GM12878 (cell line): ENCODE results near the gene RPL38. TPM values are rescaled to one million over a fixed set of nuclear protein-coding genes. Genes with fewer than 3 reads are reported as not detected.

Source experiments
- ATAC-seq: fragments of 200-7000 bp; cut with Tn5 transposase; 3 replicates; pipeline ENCODE4 v1.9.1; 2020; ENCODE audit warnings: mild to moderate bottlenecking, moderate library complexity
- BruUV-seq: library from RNA; stranded (reverse); fragments of 400-500 nt; replicated peaks from 2 replicates; lab custom pipeline; 2021; lab: Mats Ljungman, UMichigan
- CTCF ChIA-PET: fragments of 300-600 bp; sonication (Branson Sonifier 250); formaldehyde crosslinking; extraction: SDS; loops from one replicate; lab custom pipeline; 2021; ENCODE audit warnings: inconsistent platforms; lab: Yijun Ruan, JAX
- POLR2A ChIA-PET: fragments of 350-600 bp; formaldehyde crosslinking; extraction: SDS; loops from one replicate; lab custom pipeline; 2021; ENCODE audit warnings: inconsistent platforms; lab: Charles Lee
- RAD21 ChIA-PET: fragments of 300-600 bp; sonication (Branson Sonifier 250); formaldehyde crosslinking; loops from one replicate; lab custom pipeline; 2023; ENCODE audit warnings: antibody characterized with exemption; ENCODE audit not compliant: unreplicated experiment; lab: Charles Lee
- SMC1A ChIA-PET: fragments of 300-600 bp; sonication (Branson Sonifier 250); formaldehyde crosslinking; loops from one replicate; lab custom pipeline; 2023; ENCODE audit not compliant: unreplicated experiment, uncharacterized antibody; lab: Charles Lee
- DNase-seq: peaks from one replicate; pipeline ENCODE4 v3.0.0-alpha.2; 2011; ENCODE audit warnings: low read depth, low spot score
- FAIRE-seq: peaks from 3 replicates; lab custom pipeline; 2011; peaks lifted over from hg19 to GRCh38; lab: Jason Lieb, UNC
- H2AFZ ChIP-seq: 2 replicates; pipeline ENCODE4 v1.6.0; 2011; ENCODE audit warnings: low read depth, low read length, control low read depth; ENCODE audit not compliant: control insufficient read depth
- H3K27ac ChIP-seq: 2 replicates; pipeline ENCODE4 v1.5.1; 2011; ENCODE audit warnings: control low read depth; ENCODE audit not compliant: control insufficient read depth, insufficient read depth
- H3K27me3 ChIP-seq, 2 experiments: replicated peaks in 1 of 2; 2 replicates each; pipeline versions ENCODE4 v1.6.0 to v1.6.1; 2011; ENCODE audit warnings: low read length in 1 of 2; ENCODE audit not compliant: control insufficient read depth in 2 of 2, insufficient read depth in 2 of 2
- H3K36me3 ChIP-seq, 2 experiments: 2 replicates each; pipeline ENCODE4 v1.5.1; 2011; ENCODE audit warnings: low read length in 1 of 2; ENCODE audit not compliant: control insufficient read depth in 2 of 2, insufficient read depth in 2 of 2
- H3K4me1 ChIP-seq: 2 replicates; pipeline ENCODE4 v1.6.1; 2011; ENCODE audit warnings: mild to moderate bottlenecking, low read length, moderate library complexity, mixed read lengths; ENCODE audit not compliant: control insufficient read depth, insufficient read depth
- H3K4me2 ChIP-seq: 2 replicates; pipeline ENCODE4 v1.6.0; 2011; ENCODE audit warnings: control low read depth; ENCODE audit not compliant: control insufficient read depth, insufficient read depth
- H3K4me3 ChIP-seq: fragments of 200-600 bp; sonication (generic); 2 replicates; pipeline ENCODE4 v1.5.1; 2016
- H3K79me2 ChIP-seq: 2 replicates; pipeline ENCODE4 v1.6.0; 2011; ENCODE audit warnings: low read length; ENCODE audit not compliant: control insufficient read depth, insufficient read depth
- H3K9ac ChIP-seq: 2 replicates; pipeline ENCODE4 v1.8.0; 2011; ENCODE audit warnings: low read length, control low read depth, mixed read lengths; ENCODE audit not compliant: control insufficient read depth, insufficient read depth
- H3K9me3 ChIP-seq: replicated peaks from 3 replicates; pipeline ENCODE4 v1.5.1; 2011; ENCODE audit warnings: mild to moderate bottlenecking, low read length; ENCODE audit not compliant: control insufficient read depth, insufficient read depth
- H4K20me1 ChIP-seq: 2 replicates; pipeline ENCODE4 v1.6.0; 2011; ENCODE audit not compliant: control insufficient read depth, insufficient read depth
- BCLAF1 ChIP-seq: fragments of 450-650 bp; IDR thresholded peaks from 2 replicates; pipeline ENCODE4 v1.6.1; 2017; ENCODE audit warnings: antibody characterized with exemption, mild to moderate bottlenecking, moderate library complexity
- IKZF1 ChIP-seq: fragments of 450-650 bp; conservative IDR thresholded peaks from 2 replicates; pipeline ENCODE4 v1.6.1; 2017; ENCODE audit warnings: antibody characterized with exemption, mild to moderate bottlenecking
- NBN ChIP-seq: fragments of 450-650 bp; IDR thresholded peaks from 2 replicates; pipeline ENCODE4 v1.6.1; 2016
- NR2C1 ChIP-seq: fragments of 450-650 bp; IDR thresholded peaks from 2 replicates; pipeline ENCODE4 v1.6.1; 2017; ENCODE audit warnings: antibody characterized with exemption, mild to moderate bottlenecking, moderate library complexity
- NR2C2 ChIP-seq: IDR thresholded peaks from 2 replicates; pipeline ENCODE4 v1.6.1; 2011; ENCODE audit warnings: borderline replicate concordance, low read depth; ENCODE audit not compliant: control insufficient read depth, insufficient read length
- NR2F1 ChIP-seq: fragments of 450-650 bp; conservative IDR thresholded peaks from 2 replicates; pipeline ENCODE4 v1.6.1; 2017; ENCODE audit warnings: mild to moderate bottlenecking
- PBX3 ChIP-seq: IDR thresholded peaks from 2 replicates; pipeline ENCODE4 v1.6.1; 2011; ENCODE audit warnings: mild to moderate bottlenecking, low read depth, low read length, moderate library complexity; ENCODE audit not compliant: insufficient replicate concordance
- STAT1 ChIP-seq: fragments of 450-650 bp; conservative IDR thresholded peaks from 2 replicates; pipeline ENCODE4 v1.6.1; 2014; ENCODE audit warnings: antibody characterized with exemption, mild to moderate bottlenecking
- TCF12 ChIP-seq: IDR thresholded peaks from 2 replicates; pipeline ENCODE4 v1.6.1; 2011; ENCODE audit warnings: low read depth, mild to moderate bottlenecking, low read length
- TCF7 ChIP-seq: IDR thresholded peaks from 2 replicates; pipeline ENCODE4 v1.6.1; 2014; ENCODE audit warnings: antibody characterized with exemption, borderline replicate concordance
- USF2 ChIP-seq: IDR thresholded peaks from 2 replicates; pipeline ENCODE4 v1.6.1; 2011; ENCODE audit warnings: low read depth, low read length, improper control_type of control experiment, borderline replicate concordance
- ZNF687 ChIP-seq: fragments of 450-650 bp; IDR thresholded peaks from 2 replicates; pipeline ENCODE4 v1.6.1; 2017; ENCODE audit warnings: mild to moderate bottlenecking, moderate library complexity
- WGBS: methylation state at CpG from one replicate; pipeline ENCODE4 v1.1.6; 2016; ENCODE audit warnings: low lambda C conversion rate; ENCODE audit not compliant: insufficient replicate concordance, insufficient coverage; ENCODE audit errors: missing lambda C conversion rate; 5-methylcytosine and 5-hydroxymethylcytosine counted together
- in situ Hi-C: fragments of 300-500 bp; cut with MboI; formaldehyde crosslinking; loops from 9 replicates; pipeline ENCODE4 v1.14.3; 2018; ENCODE audit warnings: mixed read lengths
- intact Hi-C: fragments of 100-400 bp; cut with micrococcal nuclease; formaldehyde crosslinking; loops from one replicate; pipeline ENCODE4 v1.14.2; 2022; ENCODE audit not compliant: unreplicated experiment
- polyA plus RNA-seq, 11 experiments: library from polyadenylated mRNA; depleted of rRNA in 4 of 11; unstranded in 6 of 11; stranded (reverse) in 5 of 11; fragments of >200 nt; fragmentation: Nextera tagmentation in 4 of 11; fragmentation: Illumina TruSeq in 1 of 11; extraction: Ambion mirVana in 4 of 11; extraction: Trizol in 1 of 11; gene quantifications; 1 replicate in 1 of 11; 2 replicates in 10 of 11; pipeline versions ENCODE4 v1.2.1 to v1.2.3, GENCODE V29; 2011 to 2016; ENCODE audit warnings: inconsistent platforms in 2 of 11, missing spikeins in 2 of 11, low read depth in 1 of 11
- total RNA-seq, 4 experiments: library from RNA; depleted of rRNA in 3 of 4; stranded (reverse); fragments of >200 nt in 3 of 4; fragmentation: Illumina TruSeq in 1 of 4; extraction: Trizol in 1 of 4; gene quantifications; 2 replicates each; pipeline versions ENCODE4 v1.2.1 to v1.2.3, GENCODE V29; 2013 to 2021
- TF ChIP-seq, protein P1 (sequence below): fragments of 450-650 bp; IDR thresholded peaks from 2 replicates; pipeline ENCODE4 v1.6.1; 2018; ENCODE audit warnings: borderline replicate concordance, mild to moderate bottlenecking; ENCODE audit not compliant: partially characterized antibody

RPL38 gene
- total and polyA plus RNA-seq, 10 of the 15 experiments (the other 5 are each of a cell fraction or from before 2014, with no cell fraction given), result 1,318 to 4,938 (median 2,673) TPM

DNA sequence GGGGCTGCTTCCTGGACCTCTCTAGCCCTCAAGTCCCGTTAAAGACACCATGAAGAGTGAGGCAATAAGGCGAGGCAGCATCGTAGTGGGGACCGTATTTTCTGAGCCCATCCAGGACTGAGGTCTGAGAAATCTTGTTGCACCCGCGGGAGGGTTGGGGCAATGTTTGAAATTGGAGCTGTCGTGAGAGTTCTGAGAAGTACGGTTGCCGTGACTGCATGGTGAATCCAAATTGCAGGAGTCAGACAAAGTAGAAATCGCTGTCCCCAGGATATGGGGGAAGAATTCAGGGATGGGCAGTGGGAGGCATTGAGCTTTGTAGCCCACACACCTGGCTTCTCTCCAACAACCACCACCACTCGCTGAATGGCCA, 42.0 kb upstream of the RPL38 start:
- H3K9ac ChIP-seq, result no peak overlapping the region
- H3K4me2 ChIP-seq, result no peak overlapping the region
- H3K36me3 ChIP-seq, result no peaks in the 10 kb centered on the region
- FAIRE-seq (no peak), DNase-seq (no peak), ATAC-seq (no peak)
- no peak overlapping the region for H3K4me3 ChIP-seq
- no peaks in the 10 kb centered on the region for H3K4me1 ChIP-seq
- H3K9me3 ChIP-seq, result no peaks in the 10 kb centered on the region; the same call in 2 of the 3 replicates
- CTCF ChIA-PET, result no interaction called here
- WGBS, result 60% methylated on average over 11 of the region's 11 CpGs
- no peaks in the 10 kb centered on the region; a peak in 1 of 4 replicates for H3K27me3 ChIP-seq
- TF ChIP-seq ZNF687 (no peak), NR2C2 (no peak), NR2C1 (no peak), NBN (no peak), TCF12 (no peak), NR2F1 (no peak), BCLAF1 (no peak), TCF7 (no peak), STAT1 (no peak), USF2 (no peak), IKZF1 (no peak), PBX3 (no peak)
- TF ChIP-seq, protein P1, sequence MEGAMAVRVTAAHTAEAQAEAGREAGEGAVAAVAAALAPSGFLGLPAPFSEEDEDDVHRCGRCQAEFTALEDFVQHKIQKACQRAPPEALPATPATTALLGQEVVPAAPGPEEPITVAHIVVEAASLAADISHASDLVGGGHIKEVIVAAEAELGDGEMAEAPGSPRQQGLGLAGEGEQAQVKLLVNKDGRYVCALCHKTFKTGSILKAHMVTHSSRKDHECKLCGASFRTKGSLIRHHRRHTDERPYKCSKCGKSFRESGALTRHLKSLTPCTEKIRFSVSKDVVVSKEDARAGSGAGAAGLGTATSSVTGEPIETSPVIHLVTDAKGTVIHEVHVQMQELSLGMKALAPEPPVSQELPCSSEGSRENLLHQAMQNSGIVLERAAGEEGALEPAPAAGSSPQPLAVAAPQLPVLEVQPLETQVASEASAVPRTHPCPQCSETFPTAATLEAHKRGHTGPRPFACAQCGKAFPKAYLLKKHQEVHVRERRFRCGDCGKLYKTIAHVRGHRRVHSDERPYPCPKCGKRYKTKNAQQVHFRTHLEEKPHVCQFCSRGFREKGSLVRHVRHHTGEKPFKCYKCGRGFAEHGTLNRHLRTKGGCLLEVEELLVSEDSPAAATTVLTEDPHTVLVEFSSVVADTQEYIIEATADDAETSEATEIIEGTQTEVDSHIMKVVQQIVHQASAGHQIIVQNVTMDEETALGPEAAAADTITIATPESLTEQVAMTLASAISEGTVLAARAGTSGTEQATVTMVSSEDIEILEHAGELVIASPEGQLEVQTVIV, result no peak
- POLR2A ChIA-PET, result no interaction called here
- no peak overlapping the region for H3K27ac ChIP-seq
- H4K20me1 ChIP-seq, result no peaks in the 10 kb centered on the region
- BruUV-seq, result no TSS peak
- intact Hi-C loops (no loop called here), in situ Hi-C loops (no loop called here)
- no peaks in the 10 kb centered on the region for H3K79me2 ChIP-seq
- RAD21 ChIA-PET, result no interaction called here
- SMC1A ChIA-PET, result no interaction called here
- H2AFZ ChIP-seq, result no peak overlapping the region
